Measurements from ENCODE around the gene PRDM16.

DNA sequence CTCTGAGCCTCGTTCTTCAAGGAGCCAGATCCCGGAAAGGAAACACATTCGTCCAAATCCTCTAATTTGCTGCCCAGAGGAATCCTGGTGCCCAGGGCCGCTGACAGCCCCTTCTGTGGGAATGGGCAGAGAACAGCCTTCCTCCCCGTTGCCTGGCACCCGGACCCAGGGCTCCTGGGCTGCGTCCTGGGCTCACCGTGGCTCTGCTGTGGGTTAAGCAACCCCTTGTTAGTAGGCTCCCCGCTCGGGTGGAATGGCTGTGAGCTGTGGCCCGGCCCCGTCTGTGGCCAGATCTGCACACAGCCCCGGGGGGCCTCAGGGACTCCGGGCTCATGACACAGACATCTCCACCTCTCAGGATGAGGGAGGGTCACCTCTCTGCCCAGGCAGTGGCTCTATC, 262.6 kb downstream of the PRDM16 start:
- TF ChIP-seq, protein P1, sequence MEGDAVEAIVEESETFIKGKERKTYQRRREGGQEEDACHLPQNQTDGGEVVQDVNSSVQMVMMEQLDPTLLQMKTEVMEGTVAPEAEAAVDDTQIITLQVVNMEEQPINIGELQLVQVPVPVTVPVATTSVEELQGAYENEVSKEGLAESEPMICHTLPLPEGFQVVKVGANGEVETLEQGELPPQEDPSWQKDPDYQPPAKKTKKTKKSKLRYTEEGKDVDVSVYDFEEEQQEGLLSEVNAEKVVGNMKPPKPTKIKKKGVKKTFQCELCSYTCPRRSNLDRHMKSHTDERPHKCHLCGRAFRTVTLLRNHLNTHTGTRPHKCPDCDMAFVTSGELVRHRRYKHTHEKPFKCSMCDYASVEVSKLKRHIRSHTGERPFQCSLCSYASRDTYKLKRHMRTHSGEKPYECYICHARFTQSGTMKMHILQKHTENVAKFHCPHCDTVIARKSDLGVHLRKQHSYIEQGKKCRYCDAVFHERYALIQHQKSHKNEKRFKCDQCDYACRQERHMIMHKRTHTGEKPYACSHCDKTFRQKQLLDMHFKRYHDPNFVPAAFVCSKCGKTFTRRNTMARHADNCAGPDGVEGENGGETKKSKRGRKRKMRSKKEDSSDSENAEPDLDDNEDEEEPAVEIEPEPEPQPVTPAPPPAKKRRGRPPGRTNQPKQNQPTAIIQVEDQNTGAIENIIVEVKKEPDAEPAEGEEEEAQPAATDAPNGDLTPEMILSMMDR (conservative IDR thresholded peaks at IDR 0.05; ENCODE audit: low read depth, low read length) = no peak
- TF ChIP-seq EZH2 (IDR thresholded peaks at IDR 0.05; ENCODE audit: low read length, unreplicated experiment) (no peak), EZH2phosphoT487 (IDR thresholded peaks at IDR 0.05; ENCODE audit: borderline replicate concordance, low read length) (no peak)
